Activated CD8-positive, alpha-beta T cell treated with anti-CD3 and anti-CD28 coated beads, Interleukin-2, amount 10 ng/mL, durations not matched to agents 7 days and 5 days (primary cell): Measurements from ENCODE around the gene DNAJC8. TPM values are rescaled to one million over a fixed set of nuclear protein-coding genes. Genes with fewer than 3 reads are reported as not detected.

Source experiments
- ATAC-seq: fragments of 150-1000 bp; cut with Tn5 transposase; one replicate; pipeline ENCODE4 v1.10.0; 2021; ENCODE audit warnings: moderate library complexity
- CTCF ChIA-PET: fragments of 350-600 bp; sonication (Branson Sonifier 250); formaldehyde crosslinking; loops from one replicate; lab custom pipeline; 2021; ENCODE audit warnings: antibody characterized with exemption; lab: Charles Lee
- POLR2A ChIA-PET: fragments of 350-600 bp; sonication (Branson Sonifier 250); formaldehyde crosslinking; loops from one replicate; lab custom pipeline; 2021; ENCODE audit warnings: antibody characterized with exemption; lab: Charles Lee
- DNase-seq: peaks from one replicate; pipeline ENCODE4 v3.0.0-alpha.2; 2020
- H3K27ac Mint-ChIP-seq: one replicate; pipeline ENCODE4 v1.8.0; 2021; ENCODE audit warnings: mild to moderate bottlenecking, mixed read lengths
- H3K27me3 Mint-ChIP-seq: one replicate; pipeline ENCODE4 v1.8.0; 2021; ENCODE audit warnings: low read depth, mixed read lengths
- H3K36me3 Mint-ChIP-seq: one replicate; pipeline ENCODE4 v1.8.0; 2021; ENCODE audit warnings: low read depth, mixed read lengths
- H3K4me1 Mint-ChIP-seq: one replicate; pipeline ENCODE4 v1.8.0; 2021; ENCODE audit warnings: low read depth, mixed read lengths
- H3K4me3 Mint-ChIP-seq: one replicate; pipeline ENCODE4 v1.8.0; 2021; ENCODE audit warnings: mild to moderate bottlenecking, mixed read lengths
- H3K9me3 Mint-ChIP-seq: one replicate; pipeline ENCODE4 v1.8.0; 2022; ENCODE audit warnings: mixed read lengths; ENCODE audit not compliant: insufficient read depth
- total RNA-seq, 2 experiments: library from RNA; stranded (reverse); gene quantifications; one replicate each; pipeline ENCODE4 v1.2.3, GENCODE V29; 2021

The DNAJC8 gene
- total RNA-seq, 2 experiments from 2014 or later, result 121 to 124 TPM

- Mint-ChIP-seq H3K4me3 (no peak overlapping the region), H3K9me3 (no peaks in the 10 kb centered on the region), H3K27ac (no peak overlapping the region), H3K4me1 (peaks cover 2% of the 10 kb centered on the region), H3K36me3 (peaks cover 2% of the 10 kb centered on the region), H3K27me3 (no peaks in the 10 kb centered on the region)
- ATAC-seq (no peak), DNase-seq (no peak)
- ChIA-PET CTCF (interaction anchor here (1.1 to 2.8 kb wide), 2 partner anchors 11 to 18 kb away, joined by 3 to 13 read pairs; no protein-coding TSS in a partner anchor), POLR2A (interaction anchor here (1.3 kb wide), 1 partner anchor 20 kb away, joined by 5 read pairs; no protein-coding TSS in a partner anchor)
Measured at GRCh38 chr1:28266920-28267322, 34.1 kb upstream of the DNAJC8 start.

GRCh38 chr1:28265577-28265976, 32.7 kb upstream of the DNAJC8 start:
- CTCF ChIA-PET, result interaction anchor here (2.8 kb wide), 1 partner anchor 17 kb away, joined by 13 read pairs; no protein-coding TSS in a partner anchor

GRCh38 chr1:28264897-28265296, 32.1 kb upstream of the DNAJC8 start:
- ATAC-seq (no peak), DNase-seq (no peak)
- POLR2A ChIA-PET, result no interaction called here
- peaks cover 10% of the 10 kb centered on the region for H3K36me3 Mint-ChIP-seq
- no peaks in the 10 kb centered on the region for H3K27me3 Mint-ChIP-seq
- CTCF ChIA-PET, result interaction anchor here (2.8 kb wide), 1 partner anchor 16 kb away, joined by 13 read pairs; no protein-coding TSS in a partner anchor
- H3K4me3 Mint-ChIP-seq, result no peak overlapping the region
- H3K4me1 Mint-ChIP-seq, result peaks cover 13% of the 10 kb centered on the region
- H3K27ac Mint-ChIP-seq, result no peak overlapping the region
- H3K9me3 Mint-ChIP-seq, result no peaks in the 10 kb centered on the region

More at GRCh38 chr1:28265577-28265976, 32.7 kb upstream of the DNAJC8 start:
- Mint-ChIP-seq H3K27me3 (no peaks in the 10 kb centered on the region), H3K4me3 (no peak overlapping the region), H3K36me3 (peaks cover 11% of the 10 kb centered on the region), H3K27ac (no peak overlapping the region), H3K4me1 (peaks cover 12% of the 10 kb centered on the region), H3K9me3 (no peaks in the 10 kb centered on the region)
- no peak for ATAC-seq
- no peak for DNase-seq
- POLR2A ChIA-PET, result no interaction called here

GRCh38 chr1:28260803-28261174, 28.0 kb upstream of the DNAJC8 start:
- ChIA-PET POLR2A (interaction anchor here (1.3 to 5.9 kb wide), 6 partner anchors 13 to 388 kb away, joined by 4 to 84 read pairs (median 8); partner anchors contain the start of genes ATP5IF1, MED18 and RNU11), CTCF (interaction anchor here (1.2 to 8.8 kb wide), 3 partner anchors 12 to 99 kb away, joined by 3 to 125 read pairs (median 4); no protein-coding TSS in a partner anchor)
- no peak for ATAC-seq
- DNase-seq, result no peak
- peaks cover 43% of the 10 kb centered on the region for H3K4me1 Mint-ChIP-seq
- H3K27ac Mint-ChIP-seq, result no peak overlapping the region
- H3K27me3 Mint-ChIP-seq, result no peaks in the 10 kb centered on the region
- H3K4me3 Mint-ChIP-seq, result peak overlapping the region; percentile 82
- no peaks in the 10 kb centered on the region for H3K9me3 Mint-ChIP-seq
- H3K36me3 Mint-ChIP-seq, result peaks cover 11% of the 10 kb centered on the region

GRCh38 chr1:28259934-28260802, 27.3 kb upstream of the DNAJC8 start:
- H3K4me1 Mint-ChIP-seq, result peaks cover 48% of the 10 kb centered on the region
- ChIA-PET CTCF (interaction anchor here (1.0 to 8.8 kb wide), 6 partner anchors 12 to 250 kb away, joined by 3 to 125 read pairs (median 3); partner anchors contain the start of gene MED18), POLR2A (interaction anchor here (0.6 to 5.9 kb wide), 12 partner anchors 9 to 1472 kb away, joined by 3 to 84 read pairs (median 5); partner anchors contain the start of genes ATP5IF1, EYA3, GMEB1 and MED18)
- peaks cover 11% of the 10 kb centered on the region for H3K36me3 Mint-ChIP-seq
- no peaks in the 10 kb centered on the region for H3K27me3 Mint-ChIP-seq
- ATAC-seq (no peak), DNase-seq (peak; percentile 46)
- no peaks in the 10 kb centered on the region for H3K9me3 Mint-ChIP-seq
- H3K4me3 Mint-ChIP-seq, result peak overlapping the region; percentile 82
- no peak overlapping the region for H3K27ac Mint-ChIP-seq

GRCh38 chr1:28259252-28259933, 26.6 kb upstream of the DNAJC8 start, which contains the start of gene SESN2:
SESN2 (plus strand) TSS chr1:28259518; CDS start chr1:28259848, 330 bp downstream.
- no peaks in the 10 kb centered on the region for H3K27me3 Mint-ChIP-seq
- ATAC-seq, result peak; percentile 92
- POLR2A ChIA-PET, result interaction anchor here (0.6 to 5.9 kb wide), 13 partner anchors 10 to 1472 kb away, joined by 3 to 84 read pairs (median 4); partner anchors contain the start of genes ATP5IF1, EYA3, GMEB1 and MED18

GRCh38 chr1:28258628-28259251, 25.9 kb upstream of the DNAJC8 start:
- H3K4me3 Mint-ChIP-seq, result peak overlapping the region; percentile 82
- POLR2A ChIA-PET, result interaction anchor here (0.7 to 5.9 kb wide), 7 partner anchors 11 to 410 kb away, joined by 3 to 84 read pairs (median 4); partner anchors contain the start of genes ATP5IF1, EYA3, GMEB1 and MED18

More at GRCh38 chr1:28259252-28259933, 26.6 kb upstream of the DNAJC8 start, which contains the start of gene SESN2:
- H3K27ac Mint-ChIP-seq, result peak within 1 kb of the TSS; percentile 86
- peaks cover 50% of the 10 kb centered on the region for H3K4me1 Mint-ChIP-seq
- peaks cover 11% of the 10 kb centered on the region for H3K36me3 Mint-ChIP-seq
- peak within 1 kb of the TSS; percentile 82 for H3K4me3 Mint-ChIP-seq
- DNase-seq, result peak; percentile 100
- CTCF ChIA-PET, result interaction anchor here (1.0 to 8.8 kb wide), 4 partner anchors 11 to 250 kb away, joined by 3 to 125 read pairs (median 3); partner anchors contain the start of gene MED18
- no peaks in the 10 kb centered on the region for H3K9me3 Mint-ChIP-seq

GRCh38 chr1:28257736-28258135, 24.9 kb upstream of the DNAJC8 start:
- Mint-ChIP-seq H3K36me3 (peaks cover 11% of the 10 kb centered on the region), H3K27me3 (no peaks in the 10 kb centered on the region), H3K27ac (peak overlapping the region; percentile 86), H3K4me1 (peaks cover 50% of the 10 kb centered on the region), H3K4me3 (no peak overlapping the region), H3K9me3 (no peaks in the 10 kb centered on the region)
- no peak for DNase-seq
- no peak for ATAC-seq
- ChIA-PET CTCF (interaction anchor here (0.9 to 8.8 kb wide), 4 partner anchors 9 to 619 kb away, joined by 3 to 125 read pairs (median 4); no protein-coding TSS in a partner anchor), POLR2A (interaction anchor here (5.9 kb wide), 1 partner anchor 10 kb away, joined by 84 read pairs; no protein-coding TSS in a partner anchor)

More at GRCh38 chr1:28258628-28259251, 25.9 kb upstream of the DNAJC8 start:
- ATAC-seq (no peak), DNase-seq (no peak)
- H3K27me3 Mint-ChIP-seq, result no peaks in the 10 kb centered on the region
- peaks cover 50% of the 10 kb centered on the region for H3K4me1 Mint-ChIP-seq
- H3K9me3 Mint-ChIP-seq, result no peaks in the 10 kb centered on the region
- CTCF ChIA-PET, result interaction anchor here (0.9 to 8.8 kb wide), 4 partner anchors 10 to 618 kb away, joined by 3 to 125 read pairs (median 4); no protein-coding TSS in a partner anchor
- H3K36me3 Mint-ChIP-seq, result peaks cover 11% of the 10 kb centered on the region
- H3K27ac Mint-ChIP-seq, result peak overlapping the region; percentile 86

GRCh38 chr1:28256197-28256827, 23.5 kb upstream of the DNAJC8 start:
- Mint-ChIP-seq H3K9me3 (no peaks in the 10 kb centered on the region), H3K27ac (peak overlapping the region; percentile 89), H3K27me3 (no peaks in the 10 kb centered on the region), H3K4me1 (peaks cover 45% of the 10 kb centered on the region), H3K4me3 (peak overlapping the region; percentile 29), H3K36me3 (peaks cover 10% of the 10 kb centered on the region)
- CTCF ChIA-PET, result interaction anchor here (0.6 to 8.8 kb wide), 8 partner anchors 8 to 310 kb away, joined by 3 to 125 read pairs (median 3); partner anchors contain the start of gene MED18
- DNase-seq (peak; percentile 41), ATAC-seq (peak; percentile 40)
- POLR2A ChIA-PET, result interaction anchor here (0.8 to 5.9 kb wide), 6 partner anchors 8 to 325 kb away, joined by 3 to 84 read pairs (median 6); partner anchors contain the start of genes ATP5IF1, MED18 and RCC1

GRCh38 chr1:28249866-28250295, 17.1 kb upstream of the DNAJC8 start:
- ATAC-seq (no peak), DNase-seq (no peak)
- H3K27ac Mint-ChIP-seq, result peak overlapping the region; percentile 17
- H3K36me3 Mint-ChIP-seq, result no peaks in the 10 kb centered on the region
- peaks cover 45% of the 10 kb centered on the region for H3K4me1 Mint-ChIP-seq
- no peak overlapping the region for H3K4me3 Mint-ChIP-seq
- CTCF ChIA-PET, result interaction anchor here (1.2 to 3.9 kb wide), 20 partner anchors 10 to 627 kb away, joined by 3 to 125 read pairs (median 12); partner anchors contain the start of genes ATP5IF1, EYA3, MED18 and PHACTR4
- POLR2A ChIA-PET, result interaction anchor here (1.4 to 5.4 kb wide), 4 partner anchors 9 to 419 kb away, joined by 5 to 84 read pairs (median 31); partner anchors contain the start of genes GMEB1, MED18, PHACTR4 and SESN2
- H3K9me3 Mint-ChIP-seq, result no peaks in the 10 kb centered on the region
- no peaks in the 10 kb centered on the region for H3K27me3 Mint-ChIP-seq
